Epithelial cell of prostate (primary cell): Measurements from ENCODE around the gene ZNF763.
"Not testable (repeated sequence)": the region's sequence is repeated elsewhere in the genome, so short reads cannot be mapped to it uniquely, and the experiment has no call there.

Experiments
- DNase-seq: peaks from one replicate; pipeline ENCODE4 v3.0.0-alpha.2; 2011; ENCODE audit warnings: low read depth, low spot score
- H3K27ac ChIP-seq: fragments of 450-650 bp; 2 replicates; pipeline ENCODE4 v1.5.1; 2017; ENCODE audit warnings: mild to moderate bottlenecking

ZNF763 gene

DNA sequence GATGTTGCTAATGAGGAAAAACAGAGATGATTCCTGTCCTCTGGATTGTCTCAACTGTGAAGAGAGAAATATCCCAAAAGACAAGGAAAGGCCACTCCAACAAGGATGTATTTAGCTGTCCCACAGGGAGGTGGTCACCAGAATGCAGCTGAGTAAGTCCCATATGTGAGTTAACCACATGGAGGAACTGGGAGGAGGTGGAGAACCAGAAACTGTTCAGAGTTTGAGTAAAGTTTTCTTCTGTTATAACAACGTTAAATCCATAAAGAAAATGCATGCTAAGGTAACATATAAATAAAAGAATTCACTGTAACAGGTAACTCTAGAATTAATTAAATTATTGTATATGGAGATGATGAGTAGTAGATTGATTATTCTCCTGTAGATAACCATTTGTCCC, 5.3 kb downstream of the ZNF763 start:
- H3K27ac ChIP-seq: no peak overlapping the region
- no peak for DNase-seq

- DNase-seq: no peak
- no peak overlapping the region for H3K27ac ChIP-seq
Observed at GRCh38 chr19:11971041-11971440, 6.2 kb downstream of the ZNF763 start.

GRCh38 chr19:11973019-11973810, 8.4 kb downstream of the ZNF763 start:
- DNase-seq: no peak
- no peak overlapping the region for H3K27ac ChIP-seq

GRCh38 chr19:11978492-11979100, 13.8 kb downstream of the ZNF763 start:
- no peak for DNase-seq

GRCh38 chr19:11979527-11979926, 14.7 kb downstream of the ZNF763 start:
- no peak overlapping the region for H3K27ac ChIP-seq
- DNase-seq: no peak

More at GRCh38 chr19:11978492-11979100, 13.8 kb downstream of the ZNF763 start:
- H3K27ac ChIP-seq: no peak overlapping the region

DNA sequence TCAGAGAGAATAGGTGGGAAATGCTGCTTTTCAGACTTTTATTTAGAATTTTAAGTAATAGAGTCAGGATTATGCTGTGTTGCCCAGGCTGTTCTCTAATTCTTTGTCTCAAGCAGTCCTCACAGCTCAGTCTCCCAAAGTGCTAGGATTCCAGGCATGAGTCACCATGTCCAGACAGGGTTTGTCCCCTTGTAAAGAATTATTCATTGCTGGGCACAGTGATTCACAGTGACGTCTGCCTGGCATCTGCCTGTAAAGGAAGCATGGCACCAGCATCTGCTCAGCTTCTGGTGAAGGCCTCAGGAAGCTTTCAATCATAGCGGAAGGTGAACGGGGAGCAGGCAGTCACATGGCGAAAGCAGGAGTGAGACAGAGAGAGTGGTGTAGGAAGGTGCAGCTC, 17.7 kb downstream of the ZNF763 start:
- H3K27ac ChIP-seq: peak overlapping the region; percentile 43
- no peak for DNase-seq

DNA sequence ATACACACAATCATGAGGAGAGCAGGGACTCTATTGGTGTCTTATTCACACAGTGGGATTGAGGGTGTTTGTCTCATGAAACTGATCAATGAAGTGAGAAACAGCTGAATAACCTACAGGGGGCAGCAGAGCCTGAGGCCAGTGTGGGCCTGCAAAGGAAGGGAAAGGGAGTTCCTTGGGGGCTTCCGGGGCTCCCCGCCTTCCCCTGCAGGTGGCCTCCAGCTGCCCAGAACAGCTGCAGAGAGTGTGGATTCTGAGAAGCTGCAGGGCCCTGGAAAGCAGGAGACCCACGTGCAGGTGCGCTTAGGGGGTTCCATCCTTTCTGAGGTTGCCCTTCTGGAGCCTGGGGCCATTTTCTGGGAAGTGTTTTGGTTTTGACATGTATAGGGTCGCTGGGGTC, 20.1 kb downstream of the ZNF763 start:
- DNase-seq: no peak
- H3K27ac ChIP-seq: no peak overlapping the region

DNA sequence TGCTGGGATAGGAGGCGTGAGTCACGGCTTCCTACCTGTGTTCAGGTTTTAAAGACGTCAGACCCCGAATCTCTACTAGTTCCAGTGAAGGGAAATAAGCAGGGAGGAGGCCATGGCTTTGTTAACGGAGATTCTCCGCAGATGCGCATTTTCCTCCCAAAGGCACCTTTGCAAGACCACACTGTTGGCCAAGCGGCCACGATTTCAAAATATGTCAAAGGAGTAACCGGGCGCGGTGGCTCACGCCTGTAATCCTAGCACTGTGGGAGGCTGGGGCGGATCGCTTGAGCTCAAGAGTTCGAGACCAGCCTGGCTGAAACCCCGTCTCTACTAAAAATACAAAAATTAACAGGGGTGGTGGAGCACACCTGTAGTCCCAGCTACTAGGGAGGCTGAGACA, 21.9 kb downstream of the ZNF763 start:
- DNase-seq: no peak
- H3K27ac ChIP-seq: no peak overlapping the region

DNA sequence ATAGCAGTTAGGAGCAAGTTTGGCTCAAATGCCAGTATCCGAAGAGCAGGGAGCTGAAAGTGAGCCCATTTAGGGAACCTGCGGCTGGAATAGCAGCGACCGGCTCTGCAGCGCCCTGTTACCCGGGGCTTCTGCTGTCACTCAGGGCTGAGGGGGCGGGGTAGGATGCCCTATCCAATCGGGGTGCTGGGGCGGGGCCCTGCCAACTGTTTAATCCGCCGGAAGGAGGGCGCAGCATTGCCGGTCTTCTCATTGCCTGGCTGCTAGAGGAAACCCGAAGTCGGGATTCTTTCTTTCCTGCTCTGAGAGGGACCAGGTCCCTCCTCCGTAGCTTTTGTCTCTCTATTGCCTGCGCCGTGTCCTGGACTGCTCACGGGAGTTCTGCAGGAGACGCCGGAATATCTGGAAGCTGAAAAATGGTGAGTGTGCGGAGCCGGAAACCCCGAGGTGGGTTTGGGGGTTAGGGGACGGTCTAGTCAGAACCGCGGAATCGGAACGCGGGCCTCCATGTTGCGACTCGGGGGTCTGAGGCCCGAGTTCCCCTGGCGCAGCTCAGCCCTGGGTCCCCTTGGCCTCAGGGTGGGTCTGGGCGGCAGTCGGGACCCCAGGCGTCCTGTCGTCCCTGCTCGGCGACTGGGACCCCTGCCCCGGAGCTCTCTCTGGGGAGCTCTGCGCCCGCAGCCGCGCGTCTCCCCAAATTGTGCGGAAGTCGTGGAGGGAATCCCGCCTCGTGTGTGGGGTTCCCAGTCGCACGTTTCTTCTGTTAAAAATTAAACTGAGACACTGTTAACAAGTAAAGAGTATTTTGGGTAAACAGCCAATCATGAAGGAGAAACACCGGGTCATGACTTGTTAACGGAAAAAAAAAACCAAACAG, 22.8 kb downstream of the ZNF763 start:
- DNase-seq: peak; percentile 79

GRCh38 chr19:11989112-11989456, 24.2 kb downstream of the ZNF763 start:
- no peak for DNase-seq
- peak overlapping the region; percentile 59 for H3K27ac ChIP-seq

More for the DNA sequence above, 22.8 kb downstream of the ZNF763 start:
- peak overlapping the region; percentile 59 for H3K27ac ChIP-seq

- peak overlapping the region; percentile 40 for H3K27ac ChIP-seq
- not testable (repeated sequence) for DNase-seq
Observed at GRCh38 chr19:11991921-11992320, 27.1 kb downstream of the ZNF763 start.

DNA sequence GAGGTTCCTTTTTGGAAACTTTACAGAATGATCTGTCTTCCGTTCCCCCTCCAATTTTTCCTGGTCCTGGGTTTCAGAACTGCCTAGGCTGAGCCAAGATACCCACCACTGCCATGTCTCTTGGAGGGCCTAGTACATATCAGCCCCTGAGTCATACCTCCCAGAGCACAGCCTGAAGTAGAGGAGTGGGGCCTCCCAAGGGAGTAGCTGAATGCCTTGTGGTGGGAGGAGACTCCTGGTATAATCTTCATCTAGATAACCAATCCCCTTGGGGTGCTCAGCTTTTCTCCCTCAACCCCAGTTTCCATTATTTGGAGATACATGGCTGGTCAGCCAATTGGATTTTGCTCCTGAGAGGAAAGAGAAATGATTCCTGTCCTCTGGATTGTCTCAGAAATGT, 30.3 kb downstream of the ZNF763 start:
- H3K27ac ChIP-seq: no peak overlapping the region
- no peak for DNase-seq

DNA sequence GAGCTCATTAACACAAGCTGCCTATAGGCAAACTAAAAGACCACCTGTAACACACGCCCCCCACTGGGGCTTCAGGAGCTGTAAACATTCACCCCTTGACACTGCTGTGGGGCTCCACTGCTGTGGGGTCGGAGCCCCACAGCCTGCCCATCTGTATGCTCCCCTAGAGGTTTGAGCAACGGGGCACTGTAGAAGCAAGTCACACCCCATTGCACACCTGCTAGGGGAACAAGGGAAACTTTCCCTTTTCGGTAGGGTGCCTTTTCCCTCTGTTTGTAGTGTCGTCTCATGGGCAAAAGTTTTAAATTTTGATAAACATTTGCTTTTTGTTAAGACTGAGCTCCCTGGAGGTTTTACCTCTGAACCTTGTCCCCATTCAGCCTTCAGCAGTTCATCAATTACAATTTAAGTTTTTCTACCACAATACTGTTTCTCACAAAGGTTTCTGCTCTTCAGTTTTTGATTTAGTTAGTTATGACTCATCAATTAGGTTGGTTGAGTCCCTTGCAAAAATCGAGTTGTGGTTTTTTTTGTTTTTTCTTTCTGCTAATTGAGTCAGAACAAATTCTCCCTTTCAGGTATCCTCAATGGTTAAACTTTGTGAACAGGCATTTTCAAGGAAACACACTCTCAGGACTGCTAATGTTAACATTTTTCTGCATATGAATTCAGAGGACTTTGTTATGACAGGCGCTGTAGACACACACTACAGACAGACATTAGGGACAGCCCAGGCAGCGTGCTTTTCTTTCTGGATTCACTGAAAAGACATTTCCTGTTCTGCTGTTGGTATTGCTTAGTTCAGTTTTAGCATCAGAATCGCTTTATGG, 35.5 kb downstream of the ZNF763 start:
- H3K27ac ChIP-seq: no peak overlapping the region
- DNase-seq: no peak

DNA sequence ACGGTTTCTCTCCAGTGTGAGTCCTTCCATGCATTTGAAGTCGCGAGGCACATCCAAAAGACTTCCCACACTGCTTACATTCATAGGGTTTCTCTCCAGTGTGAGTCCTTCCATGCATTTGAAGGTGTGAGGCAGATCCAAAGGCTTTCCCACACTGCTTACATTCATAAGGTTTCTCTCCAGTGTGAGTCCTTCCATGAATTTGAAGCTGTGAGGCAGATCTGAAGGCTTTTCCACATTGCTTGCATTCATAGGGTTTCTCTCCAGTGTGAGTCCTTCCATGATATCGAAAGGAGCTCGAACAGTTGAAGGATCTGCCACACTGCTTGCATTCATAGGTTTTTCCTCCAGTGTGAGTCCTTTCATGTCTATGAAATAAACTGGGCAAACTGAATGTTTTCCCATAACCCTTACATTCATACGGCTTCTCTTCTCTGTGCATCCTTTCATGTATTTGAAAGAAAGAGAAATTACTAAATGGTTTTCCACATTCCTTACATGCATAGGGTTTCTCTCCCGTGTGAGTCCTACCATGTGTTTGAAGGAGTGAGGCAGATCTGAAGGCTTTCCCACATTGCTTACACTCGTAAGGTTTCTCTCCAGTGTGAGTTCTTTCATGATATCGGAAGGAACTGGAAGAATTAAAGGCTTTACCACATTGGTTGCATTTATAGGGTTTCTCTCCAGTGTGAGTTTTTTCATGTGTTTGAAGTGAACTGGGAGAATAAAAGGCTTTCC, 50.3 kb downstream of the ZNF763 start:
- H3K27ac ChIP-seq: no peak overlapping the region
- DNase-seq: no peak

DNA sequence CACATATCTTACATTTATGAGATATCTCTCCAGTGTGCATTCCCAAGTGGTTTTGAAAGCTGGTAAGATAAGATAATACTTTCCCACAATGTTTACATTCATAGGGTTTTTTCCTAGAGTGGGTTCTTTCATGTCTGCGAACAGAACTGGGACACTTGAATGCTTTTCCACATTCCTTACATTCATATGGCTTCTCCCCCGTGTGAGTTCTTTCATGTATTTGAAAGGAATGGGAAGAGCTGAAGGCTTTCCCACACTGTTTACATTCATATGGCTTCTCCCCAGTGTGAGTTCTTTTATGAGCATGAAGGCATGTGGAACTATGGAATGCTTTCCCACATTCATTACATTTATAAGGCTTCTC, 50.9 kb downstream of the ZNF763 start:
- no peak for DNase-seq
- no peak overlapping the region for H3K27ac ChIP-seq
